Gastrocnemius medialis (tissue), 4 donors: Measurements from ENCODE around the gene SLX4.

Source experiments
- POLR2A ChIP-seq, 2 donors: fragments of 450-650 bp; IDR thresholded peaks; one replicate each; pipeline ENCODE4 v1.6.1; 2017; ENCODE audit warnings: antibody characterized with exemption in 2 of 2, mild to moderate bottlenecking in 2 of 2, moderate library complexity in 2 of 2
- TF ChIP-seq, protein P1 (sequence below), 5 experiments: fragments of 450-650 bp in 3 of 5; fragments of 200-600 bp in 2 of 5; sonication (generic) in 2 of 5; IDR thresholded peaks in 4 of 5; conservative IDR thresholded peaks in 1 of 5; 1 replicate in 4 of 5; 2 replicates in 1 of 5; pipeline ENCODE4 v1.5.1; 2016 to 2019; ENCODE audit warnings: antibody characterized with exemption in 5 of 5, mild to moderate bottlenecking in 3 of 5, moderate library complexity in 3 of 5

- TF ChIP-seq, protein P1, sequence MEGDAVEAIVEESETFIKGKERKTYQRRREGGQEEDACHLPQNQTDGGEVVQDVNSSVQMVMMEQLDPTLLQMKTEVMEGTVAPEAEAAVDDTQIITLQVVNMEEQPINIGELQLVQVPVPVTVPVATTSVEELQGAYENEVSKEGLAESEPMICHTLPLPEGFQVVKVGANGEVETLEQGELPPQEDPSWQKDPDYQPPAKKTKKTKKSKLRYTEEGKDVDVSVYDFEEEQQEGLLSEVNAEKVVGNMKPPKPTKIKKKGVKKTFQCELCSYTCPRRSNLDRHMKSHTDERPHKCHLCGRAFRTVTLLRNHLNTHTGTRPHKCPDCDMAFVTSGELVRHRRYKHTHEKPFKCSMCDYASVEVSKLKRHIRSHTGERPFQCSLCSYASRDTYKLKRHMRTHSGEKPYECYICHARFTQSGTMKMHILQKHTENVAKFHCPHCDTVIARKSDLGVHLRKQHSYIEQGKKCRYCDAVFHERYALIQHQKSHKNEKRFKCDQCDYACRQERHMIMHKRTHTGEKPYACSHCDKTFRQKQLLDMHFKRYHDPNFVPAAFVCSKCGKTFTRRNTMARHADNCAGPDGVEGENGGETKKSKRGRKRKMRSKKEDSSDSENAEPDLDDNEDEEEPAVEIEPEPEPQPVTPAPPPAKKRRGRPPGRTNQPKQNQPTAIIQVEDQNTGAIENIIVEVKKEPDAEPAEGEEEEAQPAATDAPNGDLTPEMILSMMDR (IDR thresholded peaks at IDR 0.05 in 4 of 5, conservative IDR thresholded peaks at IDR 0.05 in 1 of 5): no peak
- no peak for TF ChIP-seq POLR2A (IDR thresholded peaks at IDR 0.05)
These were observed 41.6 kb downstream of the SLX4 start for GRCh38 chr16:3569851-3570250.
